MM.1S (cell line): ENCODE data around the gene UNC5C.

ENCODE experiments used
- DNase-seq: peaks from one replicate; pipeline ENCODE4 v3.0.0-alpha.2; 2015
- H2AFZ ChIP-seq: fragments of 300-600 bp; sonication (generic); 2 replicates; pipeline ENCODE4 v1.6.0; 2016; ENCODE audit warnings: antibody characterized with exemption, low read length
- H3F3A ChIP-seq: fragments of 300-600 bp; sonication (generic); 2 replicates; pipeline ENCODE4 v1.6.1; 2016; ENCODE audit warnings: mild to moderate bottlenecking, antibody characterized with exemption, low read length, moderate library complexity, mixed read lengths; ENCODE audit not compliant: insufficient read depth
- H3K27ac ChIP-seq: fragments of 300-600 bp; sonication (generic); 2 replicates; pipeline ENCODE4 v1.5.1; 2016; ENCODE audit warnings: mild to moderate bottlenecking, low read length
- H3K27me3 ChIP-seq: fragments of 300-600 bp; sonication (generic); replicated peaks from 2 replicates; pipeline ENCODE4 v1.6.0; 2016; ENCODE audit warnings: low read length; ENCODE audit not compliant: insufficient read depth
- H3K36me3 ChIP-seq: fragments of 300-600 bp; sonication (generic); replicated peaks from 2 replicates; pipeline ENCODE4 v1.6.1; 2016; ENCODE audit warnings: mild to moderate bottlenecking, low read length, mixed read lengths; ENCODE audit not compliant: insufficient read depth
- H3K4me1 ChIP-seq: fragments of 300-600 bp; sonication (generic); 2 replicates; pipeline ENCODE4 v1.6.1; 2016; ENCODE audit warnings: low read length, mixed read lengths
- H3K4me2 ChIP-seq: fragments of 300-600 bp; sonication (generic); 2 replicates; pipeline ENCODE4 v1.6.0; 2016; ENCODE audit warnings: low read depth, low read length
- H3K4me3 ChIP-seq: fragments of 300-600 bp; sonication (generic); 2 replicates; pipeline ENCODE4 v1.5.1; 2016; ENCODE audit warnings: low read length, mixed read lengths
- H3K79me2 ChIP-seq: fragments of 300-600 bp; sonication (generic); 2 replicates; pipeline ENCODE4 v1.6.1; 2016; ENCODE audit warnings: mixed run types, low read length, mixed read lengths
- H3K9ac ChIP-seq: fragments of 300-600 bp; sonication (generic); 2 replicates; pipeline ENCODE4 v1.6.1; 2016; ENCODE audit warnings: low read length, mixed read lengths
- H3K9me2 ChIP-seq: fragments of 300-600 bp; sonication (generic); replicated peaks from 2 replicates; pipeline ENCODE4 v1.6.1; 2016; ENCODE audit warnings: mild to moderate bottlenecking, low read length, mixed read lengths; ENCODE audit not compliant: insufficient read depth
- H3K9me3 ChIP-seq: fragments of 300-600 bp; sonication (generic); replicated peaks from 2 replicates; pipeline ENCODE4 v1.6.1; 2016; ENCODE audit warnings: mild to moderate bottlenecking, low read length, mixed read lengths; ENCODE audit not compliant: insufficient read depth
- H4K20me1 ChIP-seq: fragments of 300-600 bp; sonication (generic); 2 replicates; pipeline ENCODE4 v1.6.1; 2016; ENCODE audit warnings: mild to moderate bottlenecking, low read length, moderate library complexity, mixed read lengths; ENCODE audit not compliant: insufficient read depth
- CTCF ChIP-seq: fragments of 300-600 bp; sonication (generic); IDR thresholded peaks from 2 replicates; pipeline ENCODE4 v1.5.1; 2016; ENCODE audit warnings: antibody characterized with exemption, low read length, mixed read lengths
- EZH2 ChIP-seq: fragments of 300-600 bp; sonication (generic); optimal IDR thresholded peaks from 2 replicates; pipeline ENCODE3; 2017; ENCODE audit warnings: low read depth, mild to moderate bottlenecking, antibody characterized with exemption, low read length, mixed read lengths
- EZH2phosphoT487 ChIP-seq: fragments of 300-600 bp; sonication (generic); IDR thresholded peaks from 2 replicates; pipeline ENCODE4 v1.6.1; 2018; ENCODE audit warnings: antibody characterized with exemption, low read length

Gene UNC5C

DNA sequence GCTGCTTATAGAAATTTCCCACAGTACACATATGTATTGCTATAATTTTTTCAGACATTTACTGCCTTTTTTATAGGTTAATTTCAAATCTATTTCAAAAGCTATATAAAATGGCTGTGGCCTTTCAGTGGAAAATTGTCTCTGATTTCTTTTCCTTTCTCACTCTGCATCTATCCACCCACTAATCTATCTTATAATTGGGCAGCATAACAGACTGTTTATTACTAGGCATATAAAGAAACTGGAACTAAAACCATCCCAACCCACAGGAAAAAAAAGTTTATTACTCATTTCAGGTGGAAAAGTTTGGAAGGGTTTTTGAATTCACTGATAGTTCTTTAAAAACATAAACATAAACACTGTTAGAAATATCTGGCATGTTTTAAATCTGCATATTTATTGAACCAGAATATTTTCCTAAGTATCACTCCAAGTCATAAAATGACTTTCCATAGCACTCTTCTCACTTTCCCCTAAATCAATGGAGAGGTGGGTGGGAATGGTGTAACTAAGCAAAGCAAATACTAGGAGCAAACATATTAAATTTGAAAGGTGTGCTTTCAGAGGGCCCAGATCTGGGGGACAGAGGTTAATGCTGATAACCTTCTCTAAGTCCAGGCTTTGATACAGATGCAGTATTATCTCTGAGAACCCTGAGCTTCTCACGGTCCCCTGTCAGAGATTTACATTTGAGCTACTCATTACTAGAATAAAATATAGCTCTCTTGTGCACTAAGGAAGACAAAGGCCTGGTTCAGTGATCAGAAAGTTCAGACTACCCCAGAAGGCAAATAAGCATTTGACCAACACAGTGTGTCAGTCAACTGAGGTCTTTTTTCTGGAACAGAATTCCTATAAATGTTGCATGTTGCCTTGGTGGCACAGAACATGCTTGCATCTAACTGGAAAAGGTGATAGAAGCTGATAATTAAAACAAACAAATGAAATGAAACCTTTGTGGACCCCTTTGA, 328.3 kb downstream of the UNC5C start:
- Histone ChIP-seq H3K79me2 (no peaks in the 10 kb centered on the region), H3K9me3 (no peaks in the 10 kb centered on the region)

DNA sequence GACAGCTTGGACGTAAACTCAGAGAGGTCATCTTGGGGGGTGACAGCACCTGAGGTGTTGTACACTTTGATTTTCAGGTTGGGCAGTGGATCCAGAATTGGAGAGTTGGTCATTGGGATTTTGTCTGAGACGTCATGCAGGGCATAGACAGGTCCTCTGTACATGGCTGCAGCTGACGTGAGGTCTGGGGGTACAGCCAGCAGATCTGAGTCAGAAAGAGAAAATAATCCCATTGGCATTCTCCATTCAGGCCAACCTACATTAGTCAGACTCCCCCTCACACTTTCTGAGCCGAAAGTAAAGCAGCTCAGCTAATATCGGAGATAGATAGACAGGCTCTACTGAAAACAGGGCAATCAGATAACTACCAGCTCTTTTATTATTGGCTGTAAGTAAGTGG, 329.7 kb downstream of the UNC5C start:
- Histone ChIP-seq H3K9me2 (no peaks in the 10 kb centered on the region), H3K27ac (no peak overlapping the region), H3F3A (no peaks in the 10 kb centered on the region), H3K9me3 (no peaks in the 10 kb centered on the region), H3K4me3 (no peak overlapping the region), H3K79me2 (no peaks in the 10 kb centered on the region), H3K4me2 (no peak overlapping the region), H3K36me3 (no peaks in the 10 kb centered on the region), H2AFZ (no peak overlapping the region), H4K20me1 (no peaks in the 10 kb centered on the region), H3K4me1 (no peaks in the 10 kb centered on the region), H3K9ac (no peak overlapping the region), H3K27me3 (no peaks in the 10 kb centered on the region)
- DNase-seq = no peak
- TF ChIP-seq EZH2phosphoT487 (no peak), EZH2 (no peak), CTCF (no peak)

More for the DNA sequence above, 328.3 kb downstream of the UNC5C start:
- TF ChIP-seq EZH2phosphoT487 (no peak), CTCF (no peak), EZH2 (no peak)
- H3K27me3 ChIP-seq = no peaks in the 10 kb centered on the region
- H3K36me3 ChIP-seq = no peaks in the 10 kb centered on the region
- H4K20me1 ChIP-seq = no peaks in the 10 kb centered on the region
- DNase-seq = no peak
- no peaks in the 10 kb centered on the region for H3K9me2 ChIP-seq
- no peaks in the 10 kb centered on the region for H3F3A ChIP-seq
- H3K9ac ChIP-seq = no peak overlapping the region
- H3K4me2 ChIP-seq = no peak overlapping the region
- H3K4me1 ChIP-seq = no peaks in the 10 kb centered on the region
- no peak overlapping the region for H2AFZ ChIP-seq
- H3K27ac ChIP-seq = no peak overlapping the region
- no peak overlapping the region for H3K4me3 ChIP-seq

- H3K79me2 ChIP-seq = no peaks in the 10 kb centered on the region
- H4K20me1 ChIP-seq = no peaks in the 10 kb centered on the region
- TF ChIP-seq EZH2phosphoT487 = no peak
- TF ChIP-seq EZH2 = no peak
- no peak for TF ChIP-seq CTCF
- no peak overlapping the region for H3K9ac ChIP-seq
- H3K27me3 ChIP-seq = no peaks in the 10 kb centered on the region
- H3K9me3 ChIP-seq = no peaks in the 10 kb centered on the region
- no peak overlapping the region for H3K4me2 ChIP-seq
- H3K4me1 ChIP-seq = no peaks in the 10 kb centered on the region
- no peak overlapping the region for H3K27ac ChIP-seq
- no peak for DNase-seq
- no peaks in the 10 kb centered on the region for H3K36me3 ChIP-seq
- H3K9me2 ChIP-seq = no peaks in the 10 kb centered on the region
- no peak overlapping the region for H3K4me3 ChIP-seq
- no peak overlapping the region for H2AFZ ChIP-seq
- H3F3A ChIP-seq = no peaks in the 10 kb centered on the region
Observed at GRCh38 chr4:95217197-95217596, 331.6 kb downstream of the UNC5C start.
